ENCODE data around the gene PFN3. TPM values are rescaled to one million over a fixed set of nuclear protein-coding genes. Genes with fewer than 3 reads are reported as not detected.
A peak's percentile ranks its signal among the peaks of the same experiment; 100 is the strongest.

Gene PFN3
- total RNA-seq, 4 donors from 2014 or later: not detected

DNA sequence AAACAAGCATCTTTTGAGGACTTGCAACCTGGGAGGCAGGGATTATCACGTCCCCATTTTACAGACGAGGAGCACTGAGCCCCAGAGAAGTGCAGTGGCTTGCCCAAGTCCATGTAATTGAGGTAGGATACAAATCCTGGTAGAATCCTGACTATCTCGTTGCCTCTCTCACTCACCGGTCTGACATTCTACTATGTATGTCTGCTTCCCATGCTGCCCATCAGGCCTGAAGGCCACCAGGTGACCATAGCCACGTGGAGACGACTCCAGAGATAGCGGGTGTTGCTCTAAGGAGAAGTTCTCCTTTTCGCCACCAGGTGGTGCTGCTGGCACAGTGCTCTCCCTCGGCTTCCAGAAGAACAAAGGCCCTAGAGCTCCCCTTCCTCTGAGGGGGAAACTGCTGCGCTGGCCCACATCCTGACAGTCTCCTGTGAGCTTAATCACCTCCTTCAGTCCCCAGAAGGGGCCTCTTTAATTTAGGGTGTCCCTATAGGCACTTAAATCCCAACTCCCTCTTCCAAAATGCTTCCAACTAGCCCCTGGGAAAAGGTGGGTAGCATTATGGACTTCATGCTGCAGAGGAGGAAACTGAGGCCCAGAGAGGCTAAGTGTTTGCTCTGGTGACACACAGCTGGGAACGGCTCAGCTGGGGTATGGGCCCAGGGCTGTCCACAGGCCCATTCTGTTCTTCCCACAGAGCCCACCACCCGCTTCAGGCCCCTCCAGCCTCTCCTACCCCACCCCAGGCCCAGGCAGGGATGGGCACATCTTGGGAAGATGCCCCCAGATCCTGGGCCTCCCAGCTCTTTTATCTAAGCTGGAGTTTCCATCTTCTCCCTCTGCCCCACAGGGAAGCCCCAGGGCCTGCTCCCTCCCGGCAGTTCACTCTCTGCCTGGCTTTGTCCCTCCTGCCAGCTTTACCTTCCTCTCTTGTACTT is 9.8 kb downstream of the PFN3 start:
- H3K27ac ChIP-seq: peak overlapping the region in 1 of 4 donors; percentile 20
- no peak for TF ChIP-seq POLR2AphosphoS5 (IDR thresholded peaks at IDR 0.05)
- TF ChIP-seq CTCF (IDR thresholded peaks at IDR 0.05): peak in 3 of 4 experiments; percentile 97 to 99 (median 98)
- TF ChIP-seq POLR2A (IDR thresholded peaks at IDR 0.05): no peak
- TF ChIP-seq EP300 (IDR thresholded peaks at IDR 0.05): no peak
- 15 to 17% methylated on average over 4 to 7 of the region's 13 CpGs for WGBS, 2 donors (ENCODE audit: low coverage in 1 of 2)
- H3K9me3 ChIP-seq: no peaks in the 10 kb centered on the region
- H3K4me1 ChIP-seq: peaks cover 0 to 16% (median 5%) of the 10 kb centered on the region in 3 donors
- peaks cover 42% of the 10 kb centered on the region for H3K27me3 ChIP-seq
- ATAC-seq: peak; percentile 75
- H3K36me3 ChIP-seq: no peaks in the 10 kb centered on the region
- no peak overlapping the region for H3K4me3 ChIP-seq

DNA sequence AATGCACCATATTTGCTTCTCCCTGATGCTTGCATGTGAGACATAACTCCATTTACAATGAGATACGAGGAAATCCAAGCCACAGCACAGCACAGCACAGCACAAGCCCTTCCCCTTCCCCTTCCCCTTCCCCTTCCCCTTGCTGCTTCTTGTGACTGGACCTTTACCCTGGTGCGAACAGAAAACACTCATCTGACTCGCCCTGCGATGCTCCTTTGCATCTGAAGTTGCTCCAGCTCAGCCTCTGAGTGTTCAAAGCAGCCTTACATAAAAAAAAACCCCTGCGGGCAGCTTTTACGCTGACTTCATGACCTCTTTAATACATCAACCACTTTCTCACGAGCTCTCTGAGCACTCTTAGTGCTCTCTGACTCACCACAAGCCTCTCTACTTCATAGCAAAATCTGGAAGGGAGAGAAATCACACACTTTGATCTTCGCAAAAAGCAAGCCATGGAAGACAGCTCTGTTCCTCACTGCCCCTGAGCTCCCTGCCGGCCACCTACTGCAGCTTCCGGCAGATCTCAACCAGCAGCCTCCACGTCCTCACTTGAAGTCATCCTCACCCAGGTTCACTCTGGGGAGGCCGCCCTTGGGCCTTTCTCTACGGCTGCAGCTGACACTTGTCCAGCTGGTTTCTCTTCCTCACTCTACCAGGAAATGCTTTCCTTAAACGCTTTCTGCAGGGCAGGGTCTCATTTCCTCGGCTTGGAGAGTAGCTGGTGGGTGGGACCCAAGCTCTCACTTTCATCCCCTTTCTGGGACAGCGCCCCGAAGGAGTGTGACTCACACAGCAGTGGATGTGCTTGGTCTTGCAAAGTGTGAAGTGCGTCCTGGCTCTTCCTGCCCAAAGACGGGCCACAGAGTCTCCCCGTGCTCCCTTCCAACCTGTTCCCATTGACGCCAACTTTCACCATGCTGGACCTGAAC is 11.0 kb downstream of the PFN3 start:
- Histone ChIP-seq H3K27ac (peak overlapping the region in 2 of 4 donors; percentile 20 to 51), H3K9me3 (no peaks in the 10 kb centered on the region), H3K4me1 (peaks cover 0 to 16% (median 5%) of the 10 kb centered on the region in 3 donors), H3K36me3 (no peaks in the 10 kb centered on the region), H3K27me3 (peaks cover 42% of the 10 kb centered on the region), H3K4me3 (no peak overlapping the region)
- TF ChIP-seq EP300 (IDR thresholded peaks at IDR 0.05) (no peak), CTCF (IDR thresholded peaks at IDR 0.05) (no peak), POLR2A (IDR thresholded peaks at IDR 0.05) (no peak), POLR2AphosphoS5 (IDR thresholded peaks at IDR 0.05) (no peak)
- peak; percentile 29 for ATAC-seq
- WGBS, 2 donors (ENCODE audit: low coverage in 1 of 2): 30 to 43% methylated on average over 12 to 15 of the region's 21 CpGs

- peaks cover 0 to 16% (median 5%) of the 10 kb centered on the region in 3 donors for H3K4me1 ChIP-seq
- WGBS, 2 donors (ENCODE audit: low coverage in 1 of 2): 81 to 93% methylated on average over 5 to 6 of the region's 10 CpGs
- H3K27me3 ChIP-seq: peaks cover 51% of the 10 kb centered on the region
- H3K36me3 ChIP-seq: no peaks in the 10 kb centered on the region
- H3K4me3 ChIP-seq: no peak overlapping the region
- H3K9me3 ChIP-seq: no peaks in the 10 kb centered on the region
- no peak for TF ChIP-seq POLR2AphosphoS5 (IDR thresholded peaks at IDR 0.05)
- TF ChIP-seq POLR2A (IDR thresholded peaks at IDR 0.05): no peak
- TF ChIP-seq EP300 (IDR thresholded peaks at IDR 0.05): no peak
- no peak for TF ChIP-seq CTCF (IDR thresholded peaks at IDR 0.05)
- H3K27ac ChIP-seq: no peak overlapping the region
- no peak for ATAC-seq
These were observed 11.9 kb downstream of the PFN3 start for GRCh38 chr5:177388521-177389052.

GRCh38 chr5:177387405-177387804 is 13.1 kb downstream of the PFN3 start:
- ATAC-seq: no peak
- H3K4me3 ChIP-seq: no peak overlapping the region
- TF ChIP-seq EP300 (IDR thresholded peaks at IDR 0.05) (no peak), CTCF (IDR thresholded peaks at IDR 0.05) (no peak), POLR2A (IDR thresholded peaks at IDR 0.05) (no peak), POLR2AphosphoS5 (IDR thresholded peaks at IDR 0.05) (no peak)
- H3K9me3 ChIP-seq: no peaks in the 10 kb centered on the region
- no peak overlapping the region for H3K27ac ChIP-seq
- 76 to 88% methylated on average over 6 of the region's 14 CpGs for WGBS, 2 donors (ENCODE audit: low coverage in 1 of 2)
- H3K36me3 ChIP-seq: no peaks in the 10 kb centered on the region
- H3K4me1 ChIP-seq: peaks cover 0 to 22% (median 5%) of the 10 kb centered on the region in 3 donors
- peaks cover 51% of the 10 kb centered on the region for H3K27me3 ChIP-seq

All from gastroesophageal sphincter (tissue), 4 donors.